NT2/D1 (cell line): ENCODE results near the gene TM9SF2.

ENCODE experiments used
- SUZ12 ChIP-seq: IDR thresholded peaks from 2 replicates; pipeline ENCODE4 v1.6.1; 2011; ENCODE audit not compliant: insufficient read length, insufficient read depth; ENCODE audit errors: extremely low read depth
- YY1 ChIP-seq: IDR thresholded peaks from 2 replicates; pipeline ENCODE4 v1.6.1; 2011; ENCODE audit not compliant: insufficient read length, insufficient read depth
- ZNF274 ChIP-seq: IDR thresholded peaks from 2 replicates; pipeline ENCODE4 v1.6.1; 2011; ENCODE audit warnings: mild to moderate bottlenecking, low read depth, low read length

- TF ChIP-seq ZNF274 (no peak), YY1 (no peak), SUZ12 (no peak)
Measured at GRCh38 chr13:99540530-99540929, 39.3 kb downstream of the TM9SF2 start.
